Natural killer cell (primary cell): ENCODE results near the gene NGEF. TPM values are rescaled to one million over a fixed set of nuclear protein-coding genes. Genes with fewer than 3 reads are reported as not detected.

Experiments used
- ATAC-seq, 3 donors: fragments of 150-1000 bp in 2 of 3; fragments of 200-7000 bp in 1 of 3; cut with Tn5 transposase; 1 replicate in 1 of 3; 2 replicates in 2 of 3; pipeline ENCODE4 v1.10.0; 2021; ENCODE audit warnings: mild to moderate bottlenecking in 2 of 3, moderate library complexity in 2 of 3
- DNase-seq, 2 donors: peaks; one replicate each; pipeline versions ENCODE4 v3.0.0 to v3.0.0-alpha.2; 2013 to 2021; ENCODE audit warnings: mixed read lengths in 1 of 2
- H3K27ac ChIP-seq: one replicate; pipeline ENCODE4 v1.5.1; 2013; ENCODE audit warnings: mild to moderate bottlenecking, low read length
- H3K27me3 ChIP-seq: one replicate; pipeline ENCODE4 v1.6.1; 2013; ENCODE audit warnings: low read length; ENCODE audit not compliant: control insufficient read depth, insufficient read depth
- H3K36me3 ChIP-seq: one replicate; pipeline ENCODE4 v1.6.1; 2013; ENCODE audit warnings: low read length; ENCODE audit not compliant: control insufficient read depth, insufficient read depth
- H3K4me1 ChIP-seq: one replicate; pipeline ENCODE4 v1.6.1; 2013; ENCODE audit warnings: low read length; ENCODE audit not compliant: control insufficient read depth, insufficient read depth
- H3K4me3 ChIP-seq: one replicate; pipeline ENCODE4 v1.5.1; 2013; ENCODE audit warnings: low read length
- H3K9me3 ChIP-seq: one replicate; pipeline ENCODE4 v1.6.1; 2013; ENCODE audit warnings: low read length; ENCODE audit not compliant: control insufficient read depth, insufficient read depth
- H3K27ac Mint-ChIP-seq, 2 donors: one replicate each; pipeline ENCODE4 v1.8.0; 2022; ENCODE audit warnings: mild to moderate bottlenecking in 2 of 2, mixed read lengths in 2 of 2, moderate library complexity in 1 of 2
- H3K27me3 Mint-ChIP-seq, 2 donors: one replicate each; pipeline ENCODE4 v1.8.0; 2022; ENCODE audit warnings: low read depth in 2 of 2, mixed read lengths in 2 of 2
- H3K36me3 Mint-ChIP-seq: one replicate; pipeline ENCODE4 v1.8.0; 2022; ENCODE audit warnings: mixed read lengths
- H3K4me1 Mint-ChIP-seq, 2 donors: one replicate each; pipeline ENCODE4 v1.8.0; 2022; ENCODE audit warnings: mixed read lengths in 2 of 2
- H3K4me3 Mint-ChIP-seq: one replicate; pipeline ENCODE4 v1.8.0; 2022; ENCODE audit warnings: mild to moderate bottlenecking, moderate library complexity, mixed read lengths
- H3K9me3 Mint-ChIP-seq, 2 donors: one replicate each; pipeline ENCODE4 v1.8.0; 2022; ENCODE audit warnings: mixed read lengths in 2 of 2
- WGBS: methylation state at CpG from one replicate; pipeline ENCODE4 v1.1.7; 2013; ENCODE audit warnings: missing lambda C conversion rate; ENCODE audit not compliant: insufficient coverage; 5-methylcytosine and 5-hydroxymethylcytosine counted together
- intact Hi-C: fragments of 100-400 bp; cut with micrococcal nuclease; formaldehyde crosslinking; loops from one replicate; pipeline ENCODE4 v1.14.2; 2022
- total RNA-seq, 4 donors: library from RNA; stranded (reverse); fragments of 120-200 nt in 1 of 4; gene quantifications; one replicate each; pipeline versions ENCODE4 v1.2.3 to v1.2.4, GENCODE V29; 2013 to 2022
- TF ChIP-seq, protein P1 (sequence below): fragments of 200-600 bp; IDR thresholded peaks from one replicate; pipeline ENCODE4 v1.8.0; 2022; ENCODE audit warnings: antibody characterized with exemption

The NGEF gene
- total RNA-seq, 3 donors from 2014 or later (not counting 1 experiment from before 2014, with no cell fraction given), result not detected

- DNase-seq (no peak), ATAC-seq (no peak)
- no peaks in the 10 kb centered on the region for H3K4me1 ChIP-seq
- Mint-ChIP-seq H3K27me3 (peaks cover 0 to 12% of the 10 kb centered on the region in 2 donors), H3K4me1 (no peaks in the 10 kb centered on the region), H3K9me3 (no peaks in the 10 kb centered on the region), H3K36me3 (no peaks in the 10 kb centered on the region), H3K27ac (no peak overlapping the region), H3K4me3 (no peak overlapping the region)
- no peaks in the 10 kb centered on the region for H3K9me3 ChIP-seq
- intact Hi-C loops, result no loop called here
- H3K27ac ChIP-seq, result no peak overlapping the region
- 88% methylated on average over 3 of the region's 4 CpGs for WGBS
- H3K27me3 ChIP-seq, result no peaks in the 10 kb centered on the region
- no peaks in the 10 kb centered on the region for H3K36me3 ChIP-seq
- H3K4me3 ChIP-seq, result no peak overlapping the region
- TF ChIP-seq, protein P1, sequence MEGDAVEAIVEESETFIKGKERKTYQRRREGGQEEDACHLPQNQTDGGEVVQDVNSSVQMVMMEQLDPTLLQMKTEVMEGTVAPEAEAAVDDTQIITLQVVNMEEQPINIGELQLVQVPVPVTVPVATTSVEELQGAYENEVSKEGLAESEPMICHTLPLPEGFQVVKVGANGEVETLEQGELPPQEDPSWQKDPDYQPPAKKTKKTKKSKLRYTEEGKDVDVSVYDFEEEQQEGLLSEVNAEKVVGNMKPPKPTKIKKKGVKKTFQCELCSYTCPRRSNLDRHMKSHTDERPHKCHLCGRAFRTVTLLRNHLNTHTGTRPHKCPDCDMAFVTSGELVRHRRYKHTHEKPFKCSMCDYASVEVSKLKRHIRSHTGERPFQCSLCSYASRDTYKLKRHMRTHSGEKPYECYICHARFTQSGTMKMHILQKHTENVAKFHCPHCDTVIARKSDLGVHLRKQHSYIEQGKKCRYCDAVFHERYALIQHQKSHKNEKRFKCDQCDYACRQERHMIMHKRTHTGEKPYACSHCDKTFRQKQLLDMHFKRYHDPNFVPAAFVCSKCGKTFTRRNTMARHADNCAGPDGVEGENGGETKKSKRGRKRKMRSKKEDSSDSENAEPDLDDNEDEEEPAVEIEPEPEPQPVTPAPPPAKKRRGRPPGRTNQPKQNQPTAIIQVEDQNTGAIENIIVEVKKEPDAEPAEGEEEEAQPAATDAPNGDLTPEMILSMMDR, result no peak
Measured at GRCh38 chr2:232993231-232993821, 19.7 kb downstream of the NGEF start.

DNA sequence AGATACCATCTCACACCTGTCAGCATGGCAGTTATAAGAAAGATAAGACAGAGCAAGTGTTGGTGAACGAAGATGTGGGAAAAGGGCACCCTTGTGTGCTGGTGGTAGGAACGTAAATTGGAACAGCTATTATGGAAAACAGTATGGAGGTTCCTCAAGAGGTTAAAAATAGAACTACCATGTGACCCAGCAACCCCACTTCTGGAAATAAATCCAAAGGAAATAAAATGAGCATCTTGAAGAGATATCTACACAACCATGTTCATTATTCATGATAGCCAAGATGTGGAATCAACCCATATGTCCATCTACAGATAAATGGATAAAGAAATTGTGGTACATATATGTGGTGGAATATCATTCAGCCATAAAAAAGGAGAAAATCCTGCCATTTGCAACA lies 26.9 kb downstream of the NGEF start:
- DNase-seq, result no peak
- H3K36me3 ChIP-seq, result no peaks in the 10 kb centered on the region
- TF ChIP-seq, protein P1, result no peak
- no peaks in the 10 kb centered on the region for H3K4me1 ChIP-seq
- no peak overlapping the region for H3K4me3 Mint-ChIP-seq
- H3K4me3 ChIP-seq, result no peak overlapping the region
- no peak for ATAC-seq
- peaks cover 0 to 24% of the 10 kb centered on the region in 2 donors for H3K27me3 Mint-ChIP-seq
- H3K27me3 ChIP-seq, result no peaks in the 10 kb centered on the region
- no peaks in the 10 kb centered on the region for H3K9me3 ChIP-seq
- H3K36me3 Mint-ChIP-seq, result no peaks in the 10 kb centered on the region
- peaks cover 2 to 4% of the 10 kb centered on the region in 2 donors for H3K9me3 Mint-ChIP-seq
- WGBS, result 94% methylated on average over 2 of the region's 2 CpGs
- intact Hi-C loops, result no loop called here
- H3K27ac ChIP-seq, result no peak overlapping the region
- no peak overlapping the region for H3K27ac Mint-ChIP-seq
- no peaks in the 10 kb centered on the region for H3K4me1 Mint-ChIP-seq

GRCh38 chr2:232984451-232985207 lies 28.4 kb downstream of the NGEF start:
- H3K4me3 Mint-ChIP-seq, result no peak overlapping the region
- H3K4me1 Mint-ChIP-seq, result no peaks in the 10 kb centered on the region
- peaks cover 2 to 4% of the 10 kb centered on the region in 2 donors for H3K9me3 Mint-ChIP-seq
- no peaks in the 10 kb centered on the region for H3K27me3 ChIP-seq
- H3K36me3 ChIP-seq, result no peaks in the 10 kb centered on the region
- no peaks in the 10 kb centered on the region for H3K9me3 ChIP-seq
- TF ChIP-seq, protein P1, result no peak
- no peak overlapping the region for H3K4me3 ChIP-seq
- no peaks in the 10 kb centered on the region for H3K4me1 ChIP-seq
- ATAC-seq, result no peak
- no peak overlapping the region for H3K27ac Mint-ChIP-seq
- WGBS, result 90% methylated on average over 13 of the region's 15 CpGs
- peaks cover 0 to 24% of the 10 kb centered on the region in 2 donors for H3K27me3 Mint-ChIP-seq
- H3K27ac ChIP-seq, result no peak overlapping the region
- intact Hi-C loops, result no loop called here
- H3K36me3 Mint-ChIP-seq, result no peaks in the 10 kb centered on the region
- no peak for DNase-seq
